ENCODE data around the gene LANCL2. TPM values are rescaled to one million over a fixed set of nuclear protein-coding genes. Genes with fewer than 3 reads are reported as not detected.

LANCL2 gene
- total RNA-seq, 1 experiment from 2014 or later: 18.5 TPM

- Histone ChIP-seq H3K36me3 (ENCODE audit: control insufficient read depth, insufficient read depth, low read length) (no peaks in the 10 kb centered on the region; the same call in 1 of the 2 replicates), H3K27me3 (replicated peaks; ENCODE audit: control insufficient read depth, insufficient read depth, low read length) (no peaks in the 10 kb centered on the region), H3K4me3 (ENCODE audit: low read depth, low read length) (no peak overlapping the region), H3K9me3 (peaks cover 4% of the 10 kb centered on the region), H3K4me1 (no peaks in the 10 kb centered on the region)
- no peak overlapping the region for H3K27ac Mint-ChIP-seq (ENCODE audit: unreplicated experiment)
- no peaks in the 10 kb centered on the region for H3K4me1 Mint-ChIP-seq (ENCODE audit: low read depth, unreplicated experiment)
- H3K9me3 Mint-ChIP-seq (ENCODE audit: unreplicated experiment): peaks cover 42% of the 10 kb centered on the region
- TF ChIP-seq CTCF (IDR thresholded peaks at IDR 0.05; ENCODE audit: insufficient read depth in 1 of 2, low read depth in 1 of 2, low read length in 1 of 2, severe bottlenecking in 1 of 2, unreplicated experiment in 1 of 2): no peak
- intact Hi-C loops (cut with micrococcal nuclease; ENCODE audit: unreplicated experiment): no loop called here
- BruUV-seq (replicated peaks): no TSS peak
- ChIA-PET POLR2A (no interaction called here), CTCF (interaction anchor here (0.6 kb wide), 1 partner anchor 15 kb away, joined by 4 read pairs; no protein-coding TSS in a partner anchor)
- no peak overlapping the region for H3K4me3 Mint-ChIP-seq (ENCODE audit: unreplicated experiment)
- peaks cover 13% of the 10 kb centered on the region for H3K36me3 Mint-ChIP-seq (ENCODE audit: insufficient read depth, unreplicated experiment)
- H3K27me3 Mint-ChIP-seq (ENCODE audit: insufficient read depth, unreplicated experiment): no peaks in the 10 kb centered on the region
- DNase-seq: no peak
Observed at GRCh38 chr7:55463686-55464262, 98.6 kb downstream of the LANCL2 start.

GRCh38 chr7:55464422-55464821 is 99.3 kb downstream of the LANCL2 start:
- Mint-ChIP-seq H3K27me3 (ENCODE audit: insufficient read depth, unreplicated experiment) (no peaks in the 10 kb centered on the region), H3K4me3 (ENCODE audit: unreplicated experiment) (no peak overlapping the region), H3K27ac (ENCODE audit: unreplicated experiment) (no peak overlapping the region), H3K36me3 (ENCODE audit: insufficient read depth, unreplicated experiment) (peaks cover 13% of the 10 kb centered on the region), H3K4me1 (ENCODE audit: low read depth, unreplicated experiment) (no peaks in the 10 kb centered on the region), H3K9me3 (ENCODE audit: unreplicated experiment) (peaks cover 36% of the 10 kb centered on the region)
- H3K36me3 ChIP-seq (ENCODE audit: control insufficient read depth, insufficient read depth, low read length): no peaks in the 10 kb centered on the region; the same call in 1 of the 2 replicates
- DNase-seq: no peak
- TF ChIP-seq CTCF (IDR thresholded peaks at IDR 0.05; ENCODE audit: insufficient read depth in 1 of 2, low read depth in 1 of 2, low read length in 1 of 2, severe bottlenecking in 1 of 2, unreplicated experiment in 1 of 2): no peak
- no peaks in the 10 kb centered on the region for H3K27me3 ChIP-seq (replicated peaks; ENCODE audit: control insufficient read depth, insufficient read depth, low read length)
- ChIA-PET CTCF (no interaction called here), POLR2A (no interaction called here)
- intact Hi-C loops (cut with micrococcal nuclease; ENCODE audit: unreplicated experiment): no loop called here
- no peaks in the 10 kb centered on the region for H3K4me1 ChIP-seq
- H3K4me3 ChIP-seq (ENCODE audit: low read depth, low read length): no peak overlapping the region
- H3K9me3 ChIP-seq: peaks cover 3% of the 10 kb centered on the region
- BruUV-seq (replicated peaks): no TSS peak

- H3K36me3 Mint-ChIP-seq (ENCODE audit: insufficient read depth, unreplicated experiment): peaks cover 13% of the 10 kb centered on the region
- CTCF ChIA-PET: no interaction called here
- TF ChIP-seq CTCF (IDR thresholded peaks at IDR 0.05; ENCODE audit: insufficient read depth in 1 of 2, low read depth in 1 of 2, low read length in 1 of 2, severe bottlenecking in 1 of 2, unreplicated experiment in 1 of 2): no peak
- no peaks in the 10 kb centered on the region; the same call in 1 of the 2 replicates for H3K36me3 ChIP-seq (ENCODE audit: control insufficient read depth, insufficient read depth, low read length)
- no peak for DNase-seq
- H3K9me3 Mint-ChIP-seq (ENCODE audit: unreplicated experiment): peaks cover 23% of the 10 kb centered on the region
- H3K27me3 Mint-ChIP-seq (ENCODE audit: insufficient read depth, unreplicated experiment): no peaks in the 10 kb centered on the region
- no peak overlapping the region for H3K27ac Mint-ChIP-seq (ENCODE audit: unreplicated experiment)
- H3K4me3 ChIP-seq (ENCODE audit: low read depth, low read length): no peak overlapping the region
- H3K4me3 Mint-ChIP-seq (ENCODE audit: unreplicated experiment): no peak overlapping the region
- H3K27me3 ChIP-seq (replicated peaks; ENCODE audit: control insufficient read depth, insufficient read depth, low read length): no peaks in the 10 kb centered on the region
- no TSS peak for BruUV-seq (replicated peaks)
- no peaks in the 10 kb centered on the region for H3K9me3 ChIP-seq
- POLR2A ChIA-PET: no interaction called here
- intact Hi-C loops (cut with micrococcal nuclease; ENCODE audit: unreplicated experiment): no loop called here
- no peaks in the 10 kb centered on the region for H3K4me1 Mint-ChIP-seq (ENCODE audit: low read depth, unreplicated experiment)
- no peaks in the 10 kb centered on the region for H3K4me1 ChIP-seq
Observed at GRCh38 chr7:55465691-55466090, 100.6 kb downstream of the LANCL2 start.
